Measurements from ENCODE around the gene TFF2.

Gene TFF2

DNA sequence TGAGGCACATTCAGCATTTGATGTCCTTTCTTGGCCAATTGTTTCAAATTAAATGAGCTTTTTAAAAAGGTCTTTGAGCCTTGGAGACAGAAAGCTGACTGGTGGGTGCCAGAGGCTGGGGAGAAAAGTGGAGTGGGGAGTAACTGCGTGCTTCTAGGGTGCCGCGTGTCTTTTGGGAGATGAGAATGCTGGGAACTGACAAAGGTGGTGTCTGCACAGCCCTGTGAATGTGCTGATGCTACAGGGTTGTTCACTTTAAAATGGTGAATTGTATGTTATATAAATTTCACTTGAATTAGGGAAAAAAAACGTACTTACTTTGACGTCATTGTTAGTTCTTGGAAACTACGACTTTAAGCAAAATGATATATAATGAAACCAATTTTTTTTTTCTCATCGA, 23.7 kb upstream of the TFF2 start:
- TF ChIP-seq, protein P1, sequence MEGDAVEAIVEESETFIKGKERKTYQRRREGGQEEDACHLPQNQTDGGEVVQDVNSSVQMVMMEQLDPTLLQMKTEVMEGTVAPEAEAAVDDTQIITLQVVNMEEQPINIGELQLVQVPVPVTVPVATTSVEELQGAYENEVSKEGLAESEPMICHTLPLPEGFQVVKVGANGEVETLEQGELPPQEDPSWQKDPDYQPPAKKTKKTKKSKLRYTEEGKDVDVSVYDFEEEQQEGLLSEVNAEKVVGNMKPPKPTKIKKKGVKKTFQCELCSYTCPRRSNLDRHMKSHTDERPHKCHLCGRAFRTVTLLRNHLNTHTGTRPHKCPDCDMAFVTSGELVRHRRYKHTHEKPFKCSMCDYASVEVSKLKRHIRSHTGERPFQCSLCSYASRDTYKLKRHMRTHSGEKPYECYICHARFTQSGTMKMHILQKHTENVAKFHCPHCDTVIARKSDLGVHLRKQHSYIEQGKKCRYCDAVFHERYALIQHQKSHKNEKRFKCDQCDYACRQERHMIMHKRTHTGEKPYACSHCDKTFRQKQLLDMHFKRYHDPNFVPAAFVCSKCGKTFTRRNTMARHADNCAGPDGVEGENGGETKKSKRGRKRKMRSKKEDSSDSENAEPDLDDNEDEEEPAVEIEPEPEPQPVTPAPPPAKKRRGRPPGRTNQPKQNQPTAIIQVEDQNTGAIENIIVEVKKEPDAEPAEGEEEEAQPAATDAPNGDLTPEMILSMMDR (conservative IDR thresholded peaks at IDR 0.05; ENCODE audit: low read depth, low read length) = no peak
- no peak overlapping the region for H3K4me3 ChIP-seq (ENCODE audit: low read depth, low read length)
- no peak for DNase-seq (ENCODE audit: low read depth)

DNA sequence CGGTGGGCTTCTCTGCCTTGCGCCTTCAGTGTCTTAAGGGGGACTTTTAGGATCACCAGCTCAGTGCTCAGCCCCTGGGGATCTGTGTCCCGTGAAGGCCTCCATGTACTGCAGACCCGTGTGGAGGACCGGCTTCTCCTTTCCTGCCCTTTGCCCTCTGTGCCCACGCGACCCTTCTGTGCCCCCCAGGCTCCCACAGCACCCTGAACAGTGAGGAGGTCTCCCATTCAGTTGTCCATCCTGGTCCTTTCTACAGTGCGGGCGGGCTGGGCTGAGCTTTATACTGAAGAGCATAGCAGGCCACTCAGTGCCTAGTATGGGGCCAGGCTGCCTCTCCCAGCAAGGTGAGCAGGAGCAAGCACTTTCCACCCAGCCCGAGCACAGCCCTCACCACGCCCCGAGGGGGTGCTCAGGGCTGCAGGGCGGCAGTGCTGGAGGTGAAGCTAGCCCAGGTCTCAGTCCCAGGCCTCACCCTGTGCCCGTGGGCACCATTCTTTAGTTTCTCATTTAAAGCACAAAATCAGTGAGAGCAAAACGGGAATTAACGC, 23.2 kb upstream of the TFF2 start:
- DNase-seq (ENCODE audit: low read depth) = no peak
- H3K4me3 ChIP-seq (ENCODE audit: low read depth, low read length) = no peak overlapping the region
- TF ChIP-seq, protein P1 (conservative IDR thresholded peaks at IDR 0.05; ENCODE audit: low read depth, low read length) = no peak

DNA sequence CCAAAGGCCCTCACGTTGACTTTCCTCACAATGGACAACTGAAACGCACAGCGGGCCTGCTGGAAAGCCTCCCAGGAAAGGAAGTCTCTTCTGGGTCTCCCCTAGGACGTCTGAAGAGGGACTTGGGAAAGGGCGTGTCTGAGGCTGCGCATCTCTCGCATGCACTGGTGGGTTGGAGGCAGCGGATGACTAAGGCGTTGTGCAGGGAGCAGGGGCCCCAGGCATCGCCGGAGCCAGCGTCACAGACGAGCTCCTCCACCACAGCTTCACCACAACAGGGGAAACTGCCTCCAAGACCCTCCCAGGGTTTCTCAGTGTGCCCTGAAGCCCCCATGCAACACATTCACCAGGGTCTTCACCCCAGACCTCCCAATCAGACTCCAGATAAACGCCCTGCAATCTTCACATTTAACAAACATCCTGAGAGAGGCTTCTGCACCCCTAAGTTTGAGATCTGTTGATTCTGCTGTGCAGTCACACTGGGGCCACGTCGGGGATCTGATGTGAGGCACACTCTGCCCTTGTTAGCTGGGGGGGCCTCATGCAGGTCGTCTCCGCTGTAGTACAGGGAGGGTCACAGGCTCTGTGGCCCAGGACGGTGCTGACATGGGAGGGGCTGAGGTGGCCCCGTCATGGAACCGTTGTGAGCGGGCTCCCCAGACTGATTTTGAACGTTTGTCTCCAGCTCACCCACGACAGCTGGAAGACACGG, 22.6 kb upstream of the TFF2 start:
- TF ChIP-seq, protein P1 (conservative IDR thresholded peaks at IDR 0.05; ENCODE audit: low read depth, low read length) = no peak
- DNase-seq (ENCODE audit: low read depth) = no peak
- no peak overlapping the region for H3K4me3 ChIP-seq (ENCODE audit: low read depth, low read length)

DNA sequence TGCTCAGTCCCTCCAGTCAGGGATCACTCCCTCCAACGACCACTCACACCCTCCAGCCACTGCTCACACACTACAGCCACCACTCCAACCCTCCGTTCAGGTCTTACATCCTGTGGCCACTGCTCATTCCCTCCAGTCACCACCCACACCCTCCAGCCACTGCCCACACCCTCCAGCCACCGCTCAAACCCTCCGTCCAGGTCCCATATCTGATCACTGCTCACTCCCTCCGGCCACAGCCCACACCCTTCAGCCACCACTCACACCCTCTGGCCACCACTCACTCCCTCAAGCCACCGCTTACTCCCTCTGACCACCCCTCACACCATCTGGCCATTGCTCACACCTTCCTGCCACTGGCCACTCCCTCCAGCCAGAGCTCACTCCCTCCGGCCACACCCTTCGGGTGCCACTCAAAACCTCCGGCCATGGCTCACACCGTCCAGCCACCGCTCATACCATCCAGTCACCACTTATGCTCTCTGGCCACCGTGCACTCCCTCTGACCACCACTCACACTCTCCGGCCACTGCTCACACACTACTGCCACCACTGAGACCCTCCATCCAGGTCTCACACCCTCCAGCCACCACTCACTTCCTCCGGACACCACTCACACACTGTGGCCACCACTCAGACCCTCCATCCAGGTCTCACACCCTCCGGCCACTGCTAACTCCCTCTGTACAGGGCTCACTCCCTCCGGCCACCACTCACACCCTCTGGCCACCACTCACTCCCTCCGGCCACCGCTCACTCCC, 20.3 kb upstream of the TFF2 start:
- no peak for DNase-seq (ENCODE audit: low read depth)
- TF ChIP-seq, protein P1 (conservative IDR thresholded peaks at IDR 0.05; ENCODE audit: low read depth, low read length) = no peak
- no peak overlapping the region for H3K4me3 ChIP-seq (ENCODE audit: low read depth, low read length)

DNA sequence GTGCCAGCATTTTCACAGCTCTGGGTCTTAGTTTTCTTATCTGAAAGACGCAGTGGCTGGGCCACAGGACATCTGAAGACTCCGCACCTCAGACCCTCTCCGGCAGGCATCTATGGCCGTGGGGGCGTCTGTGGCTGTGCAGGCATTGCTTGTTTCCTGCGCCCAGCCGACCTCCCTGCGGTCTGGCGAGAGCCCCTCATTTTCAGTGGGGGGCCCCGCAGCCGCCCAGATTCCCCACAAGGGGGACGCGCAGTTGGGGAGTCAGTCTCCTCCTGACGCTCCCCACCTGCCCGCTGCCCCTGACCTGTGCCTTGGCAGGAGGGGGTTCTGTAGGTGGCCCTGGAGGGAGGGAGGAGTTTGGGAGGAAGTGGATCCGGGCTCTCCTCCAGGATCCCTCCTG, 19.0 kb upstream of the TFF2 start:
- H3K4me3 ChIP-seq (ENCODE audit: low read depth, low read length) = no peak overlapping the region
- TF ChIP-seq, protein P1 (conservative IDR thresholded peaks at IDR 0.05; ENCODE audit: low read depth, low read length) = no peak
- DNase-seq (ENCODE audit: low read depth) = no peak

DNA sequence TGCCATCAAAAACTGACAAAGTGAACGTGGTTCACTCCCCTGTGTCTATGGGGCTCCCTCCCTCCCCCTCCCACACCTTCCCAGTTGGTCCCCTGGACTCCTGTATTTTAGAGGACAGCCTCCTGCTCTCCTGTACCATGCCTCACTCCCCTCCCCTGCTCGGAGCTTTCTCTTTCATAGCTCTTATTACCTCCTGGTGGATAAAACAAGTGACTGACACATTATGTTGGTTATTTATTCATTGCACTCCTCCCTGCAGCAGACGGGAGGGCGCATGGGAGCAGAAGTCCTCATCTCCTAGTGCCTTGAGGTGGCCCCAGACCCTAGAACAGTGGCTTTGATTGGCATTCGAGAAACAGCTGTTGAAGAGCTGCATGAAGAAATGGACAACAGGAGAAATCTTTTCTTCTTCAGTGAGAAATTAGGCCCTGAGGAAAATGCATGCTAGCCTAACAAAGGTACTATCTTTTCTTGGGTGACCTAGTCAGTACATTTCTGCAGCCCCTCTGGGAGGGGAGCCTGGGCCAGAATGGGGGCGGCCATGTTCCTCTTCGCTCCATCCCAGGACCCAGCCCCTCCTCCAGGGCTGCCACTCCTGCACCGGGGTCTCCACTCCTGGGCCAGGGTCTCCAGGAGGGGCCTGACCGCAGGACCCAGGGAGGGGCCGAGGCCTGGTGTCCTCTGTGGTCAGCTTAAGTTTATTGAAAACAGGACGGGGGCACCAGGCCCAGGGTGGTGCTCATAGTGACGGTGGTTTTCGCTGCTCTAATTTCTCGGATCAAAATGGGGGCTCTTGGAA, 16.8 kb upstream of the TFF2 start:
- H3K4me3 ChIP-seq (ENCODE audit: low read depth, low read length) = no peak overlapping the region
- TF ChIP-seq, protein P1 (conservative IDR thresholded peaks at IDR 0.05; ENCODE audit: low read depth, low read length) = no peak
- DNase-seq (ENCODE audit: low read depth) = no peak

All from choroid plexus epithelial cell (primary cell).